GM12872 (cell line): ENCODE results near the gene ADCK2.

ENCODE experiments used
- CTCF ChIP-seq: IDR thresholded peaks from 3 replicates; pipeline ENCODE4 v1.5.1; 2011; ENCODE audit warnings: low read depth, mild to moderate bottlenecking, low read length, moderate library complexity; ENCODE audit not compliant: insufficient read depth

The ADCK2 gene

GRCh38 chr7:140686921-140687320 lies 14.2 kb downstream of the ADCK2 start:
- no peak for TF ChIP-seq CTCF

GRCh38 chr7:140688341-140688740 lies 15.6 kb downstream of the ADCK2 start:
- no peak for TF ChIP-seq CTCF

GRCh38 chr7:140689199-140690152 lies 16.7 kb downstream of the ADCK2 start:
- no peak for TF ChIP-seq CTCF

- TF ChIP-seq CTCF = no peak
Observed at GRCh38 chr7:140691376-140692045, 18.8 kb downstream of the ADCK2 start.

GRCh38 chr7:140694592-140694991 lies 21.8 kb downstream of the ADCK2 start:
- TF ChIP-seq CTCF = no peak

- no peak for TF ChIP-seq CTCF
Observed at GRCh38 chr7:140695381-140695780, 22.6 kb downstream of the ADCK2 start.

- no peak for TF ChIP-seq CTCF
Observed at GRCh38 chr7:140696024-140696679, 23.4 kb downstream of the ADCK2 start.
